T-helper 1 cell (primary cell): ENCODE results near the gene OSBPL6.

Experiments used
- DNase-seq, 5 donors: peaks; one replicate each; pipeline ENCODE4 v3.0.0-alpha.2; 2012 to 2020

OSBPL6 gene

GRCh38 chr2:178241844-178242551 is 47.7 kb downstream of the OSBPL6 start:
- DNase-seq = no peak

DNA sequence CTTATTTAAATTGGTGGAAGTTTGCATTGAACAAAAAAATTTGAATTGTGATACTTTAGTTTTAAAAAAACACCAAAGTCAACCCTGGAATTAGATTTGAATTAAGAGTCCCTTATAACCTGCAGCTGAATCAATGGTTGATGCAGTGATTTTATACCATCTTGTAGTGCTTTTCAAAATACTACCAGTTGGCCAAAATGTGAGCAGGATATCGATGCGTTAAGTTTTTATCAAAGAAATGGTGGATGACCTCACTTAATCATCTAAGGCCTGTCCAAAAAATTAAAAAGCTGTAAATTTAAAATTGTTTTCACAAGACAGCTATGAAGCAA is 48.2 kb downstream of the OSBPL6 start:
- no peak for DNase-seq

GRCh38 chr2:178243961-178244360 is 49.6 kb downstream of the OSBPL6 start:
- DNase-seq = no peak

GRCh38 chr2:178244777-178245176 is 50.5 kb downstream of the OSBPL6 start:
- DNase-seq = no peak

GRCh38 chr2:178246696-178247095 is 52.4 kb downstream of the OSBPL6 start:
- DNase-seq = no peak

DNA sequence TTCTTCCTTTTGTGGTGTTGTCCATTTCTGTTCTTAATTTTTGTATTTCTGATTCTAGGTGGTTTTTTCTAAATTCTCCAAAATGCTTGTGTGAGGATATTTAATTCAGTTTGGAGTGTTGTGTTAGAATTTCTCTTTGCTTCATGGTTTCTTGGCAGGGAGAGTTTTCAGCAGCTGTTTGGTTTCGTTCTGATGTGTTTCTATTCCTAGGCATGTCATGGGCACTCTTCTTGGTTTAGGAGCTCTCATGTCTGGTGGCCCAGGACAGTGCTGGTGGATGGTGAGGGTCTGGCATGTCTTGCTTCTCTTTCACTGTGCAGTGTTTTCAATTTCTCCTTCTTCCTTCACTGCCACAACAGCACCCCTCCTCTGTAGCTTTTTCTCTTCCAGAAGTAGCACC is 52.9 kb downstream of the OSBPL6 start:
- DNase-seq = no peak

- no peak for DNase-seq
Observed at GRCh38 chr2:178250429-178250828, 56.1 kb downstream of the OSBPL6 start.

DNA sequence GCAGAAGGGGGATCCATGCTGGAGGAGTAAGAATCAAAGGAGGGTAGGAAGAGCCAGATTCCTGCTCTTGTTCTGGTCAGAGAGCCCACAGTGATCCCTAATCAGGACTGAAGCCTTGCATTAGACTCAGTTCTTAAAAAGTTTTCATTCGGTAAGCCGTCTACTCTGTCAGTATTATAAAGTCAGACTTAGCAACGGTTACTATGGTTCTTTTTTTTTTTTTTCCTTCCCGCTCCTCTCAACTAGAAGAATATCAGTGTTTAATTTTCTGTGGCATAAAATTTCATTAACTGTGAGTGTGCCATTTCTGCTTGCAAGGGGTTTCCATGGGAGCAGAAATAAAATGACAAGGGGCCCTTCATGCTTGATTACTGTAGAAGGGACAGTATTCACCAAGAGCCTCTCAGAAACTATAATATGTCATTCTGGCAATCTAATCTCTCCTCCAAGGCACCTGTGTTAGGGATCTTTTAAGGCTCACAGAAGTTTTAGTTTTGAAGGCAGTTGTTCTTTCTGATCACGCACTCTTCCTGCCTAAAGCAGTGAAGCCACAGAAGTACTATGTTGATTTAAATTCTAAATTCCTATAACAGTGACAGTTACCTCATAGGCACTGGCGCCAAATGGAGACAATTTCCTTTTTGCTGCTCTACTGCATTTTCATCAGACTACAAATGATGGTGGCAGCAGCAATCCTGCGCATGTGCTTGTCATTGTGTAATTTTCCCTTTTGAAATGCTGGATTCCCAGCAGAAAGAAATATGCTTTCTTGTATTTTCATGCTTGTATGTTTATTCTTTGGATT is 57.0 kb downstream of the OSBPL6 start:
- DNase-seq = no peak

GRCh38 chr2:178256382-178257042 is 62.2 kb downstream of the OSBPL6 start:
- no peak for DNase-seq

DNA sequence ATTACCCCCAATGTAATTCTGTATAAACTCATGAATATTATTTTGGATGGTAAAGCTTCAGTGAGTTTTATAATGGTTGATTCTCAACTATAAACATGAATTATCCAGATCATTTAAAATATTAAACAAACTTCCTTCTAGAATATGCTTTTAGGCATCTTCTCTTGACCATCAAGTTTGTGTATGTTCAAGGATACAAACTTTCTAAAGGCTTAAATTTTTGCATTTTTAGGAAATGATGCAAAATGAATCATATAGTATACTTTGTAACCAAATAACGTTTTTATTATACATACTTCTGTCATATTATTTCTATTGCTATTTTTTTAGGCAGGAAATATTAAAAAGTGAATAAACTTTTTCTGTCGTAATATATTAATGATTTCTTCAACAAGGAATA is 62.8 kb downstream of the OSBPL6 start:
- no peak for DNase-seq

DNA sequence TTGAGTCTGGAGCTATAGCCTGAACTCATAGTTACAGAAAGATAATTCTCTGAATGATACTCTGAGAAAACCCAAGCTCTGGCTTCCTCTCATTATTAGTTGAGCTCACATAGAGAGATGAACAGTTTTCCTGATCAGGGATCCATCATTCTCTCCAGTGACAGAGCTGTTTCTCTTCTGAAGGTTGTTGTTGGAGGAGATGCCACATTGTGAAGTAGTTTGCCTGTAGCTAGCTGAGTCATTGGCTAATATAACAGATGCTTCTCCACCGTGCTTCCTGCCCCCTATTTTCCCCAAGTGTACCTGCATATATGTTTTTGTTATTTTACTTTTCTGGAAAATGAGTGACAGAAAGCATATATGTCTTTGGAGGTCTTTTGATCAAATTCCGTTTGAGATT is 64.6 kb downstream of the OSBPL6 start:
- DNase-seq = no peak

DNA sequence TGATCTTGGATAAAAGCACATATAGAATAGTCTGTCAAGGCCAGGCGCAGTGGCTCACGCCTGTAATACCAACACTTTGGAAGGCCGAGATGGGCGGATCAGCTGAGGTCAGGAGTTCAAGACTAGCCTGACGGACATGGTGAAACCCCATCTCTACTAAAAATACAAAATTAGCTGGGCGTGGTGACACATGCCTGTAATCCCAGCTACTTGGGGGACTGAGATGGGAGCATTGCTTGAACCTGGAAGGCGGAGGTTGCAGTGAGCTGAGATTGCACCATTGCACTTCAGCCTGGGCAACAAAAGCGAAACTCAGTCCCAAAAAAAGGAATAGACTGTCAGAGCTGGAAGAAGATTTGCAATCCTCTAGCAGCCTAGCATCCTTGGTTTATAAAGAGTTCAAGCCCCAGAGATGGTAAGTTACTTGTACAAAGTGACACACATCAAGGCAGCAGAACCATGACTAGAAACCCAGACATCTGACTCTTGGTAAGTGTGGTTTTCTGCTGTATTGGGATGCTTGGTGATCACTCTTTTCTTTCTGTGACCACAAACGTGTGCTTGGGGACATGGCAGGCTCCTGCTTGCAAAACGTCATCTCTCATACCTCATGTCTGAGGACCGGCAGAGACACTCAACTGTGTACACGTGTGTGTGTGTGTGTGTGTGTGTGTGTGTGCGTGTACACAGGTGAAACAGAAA is 69.0 kb downstream of the OSBPL6 start:
- DNase-seq = no peak

GRCh38 chr2:178264211-178264610 is 69.9 kb downstream of the OSBPL6 start:
- DNase-seq = no peak

GRCh38 chr2:178265851-178266250 is 71.5 kb downstream of the OSBPL6 start:
- DNase-seq = no peak

GRCh38 chr2:178266445-178266844 is 72.1 kb downstream of the OSBPL6 start:
- DNase-seq = no peak

DNA sequence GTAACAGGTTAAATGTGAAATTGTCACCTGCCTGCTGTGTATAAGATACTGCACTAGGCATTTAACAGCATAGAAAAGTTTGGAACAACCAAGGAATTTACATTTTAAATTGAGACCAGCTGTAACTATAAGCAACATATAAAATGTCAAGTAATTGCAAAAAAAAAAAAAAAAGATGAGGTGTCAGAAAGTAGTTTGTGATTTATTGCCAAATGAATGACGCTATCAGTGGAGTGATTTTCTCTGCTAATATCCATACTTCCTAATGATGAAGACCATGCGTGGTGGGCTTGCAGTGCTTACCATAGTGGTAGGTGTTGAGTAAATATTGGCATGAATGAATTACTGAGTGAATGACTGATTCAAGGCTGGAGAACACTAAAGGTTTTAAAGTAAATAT is 73.3 kb downstream of the OSBPL6 start:
- no peak for DNase-seq

DNA sequence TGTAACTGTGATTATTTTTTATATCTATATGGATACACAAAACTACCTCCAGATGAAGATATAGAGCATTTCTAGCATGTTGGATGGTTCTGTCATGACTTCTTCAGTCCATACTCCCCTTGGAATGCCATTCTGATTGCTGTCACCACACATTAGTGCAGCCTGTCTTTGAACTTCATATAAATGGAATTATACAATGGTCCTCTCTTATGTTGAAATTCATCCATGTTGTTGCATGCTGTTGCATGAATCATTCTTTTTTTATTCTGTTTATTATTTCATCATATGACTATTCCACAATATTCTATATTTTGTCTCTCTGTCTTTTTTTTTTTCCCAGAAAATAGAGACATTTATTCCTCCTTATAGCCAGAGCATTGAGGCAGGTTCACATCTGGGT is 74.1 kb downstream of the OSBPL6 start:
- no peak for DNase-seq

DNA sequence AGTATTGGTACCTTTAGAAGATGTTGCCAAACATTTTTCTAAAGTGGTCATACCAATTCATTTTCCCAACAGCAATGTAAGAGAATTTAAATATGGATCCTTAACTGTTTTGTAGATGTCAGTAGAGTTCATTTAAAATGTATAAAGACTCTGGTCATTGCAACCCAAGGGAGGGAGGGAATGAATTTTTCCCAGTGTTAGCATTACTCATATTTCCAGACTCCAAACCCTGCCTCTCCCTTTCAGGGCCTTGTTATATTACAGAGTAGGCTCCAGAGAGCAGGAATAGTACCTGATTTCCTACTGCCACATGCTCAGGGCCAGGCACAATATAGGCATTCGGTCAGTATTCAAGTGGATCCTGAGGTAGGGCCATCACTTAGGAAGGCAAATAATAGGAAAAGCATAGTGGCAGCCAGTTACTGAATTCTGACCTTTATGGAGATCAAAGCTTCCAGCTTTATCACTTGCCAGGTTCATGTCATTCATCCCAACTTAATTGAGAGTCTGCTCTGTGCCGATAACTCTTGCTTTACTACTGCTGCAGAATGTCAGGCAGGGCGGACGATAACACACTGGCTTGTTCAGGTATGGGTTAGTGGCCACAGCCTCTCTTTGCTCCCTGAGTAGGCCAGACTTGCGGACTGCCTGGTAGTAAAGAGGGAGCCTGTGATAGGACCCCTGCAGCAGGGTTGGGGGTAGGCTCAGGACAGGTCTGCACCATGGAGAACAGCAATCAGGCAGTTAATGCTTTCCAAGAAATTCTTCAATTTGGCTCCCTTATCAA is 75.3 kb downstream of the OSBPL6 start:
- no peak for DNase-seq

DNA sequence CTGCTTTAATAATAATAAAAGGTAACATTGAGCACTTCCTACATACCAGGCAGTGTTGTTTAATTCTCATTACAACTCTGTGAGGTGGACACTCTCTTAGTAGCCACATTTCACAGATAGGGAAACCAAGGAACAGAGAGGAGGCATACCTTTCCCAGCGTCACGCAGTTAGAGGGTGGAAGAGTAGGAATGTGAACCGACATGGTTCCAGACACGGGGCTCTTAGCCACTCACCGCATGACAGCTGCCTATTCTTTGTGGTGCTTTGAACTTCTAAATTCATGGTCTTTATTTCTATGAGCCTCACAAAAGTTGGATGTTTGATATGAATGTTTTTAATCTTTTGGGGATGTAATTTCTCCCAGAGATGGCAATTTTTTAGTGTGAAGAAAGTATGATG is 76.0 kb downstream of the OSBPL6 start:
- no peak for DNase-seq

GRCh38 chr2:178271094-178271493 is 76.8 kb downstream of the OSBPL6 start:
- no peak for DNase-seq

DNA sequence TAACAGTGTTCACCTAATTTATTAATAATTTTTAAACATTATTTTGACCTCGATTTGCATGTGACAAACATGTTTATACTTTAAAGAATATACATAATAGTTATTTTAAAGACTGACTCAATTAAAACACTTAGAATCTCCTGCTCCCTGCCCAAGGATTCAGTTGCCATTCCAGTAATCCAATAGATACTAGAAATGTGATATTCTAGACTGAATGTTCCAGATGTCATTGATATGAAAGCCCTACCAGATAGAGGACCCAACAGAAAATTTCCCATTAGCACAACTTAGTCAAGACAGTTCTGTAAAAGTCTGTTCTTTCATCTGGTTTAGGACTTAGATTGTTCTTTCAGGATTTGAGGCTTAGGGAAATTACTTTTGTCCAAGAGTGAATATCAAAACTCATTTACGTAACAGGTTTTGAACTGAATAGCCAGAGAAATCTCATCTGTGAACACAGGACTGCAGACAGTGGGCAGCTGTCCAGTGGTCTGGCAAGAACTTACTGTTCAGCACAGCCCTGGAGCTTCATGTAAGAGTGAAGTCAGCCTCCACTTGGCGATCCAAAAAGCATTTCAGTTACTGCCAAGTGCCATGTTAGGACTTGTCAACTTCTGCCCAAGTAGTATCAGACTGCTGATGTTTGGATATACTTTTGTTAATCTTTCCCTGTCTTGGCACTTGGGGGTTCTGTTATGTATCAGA is 77.5 kb downstream of the OSBPL6 start:
- no peak for DNase-seq

- DNase-seq = no peak
Observed at GRCh38 chr2:178273787-178274360, 79.6 kb downstream of the OSBPL6 start.
